ENCODE data around the gene SEMA4D.

The SEMA4D gene

DNA sequence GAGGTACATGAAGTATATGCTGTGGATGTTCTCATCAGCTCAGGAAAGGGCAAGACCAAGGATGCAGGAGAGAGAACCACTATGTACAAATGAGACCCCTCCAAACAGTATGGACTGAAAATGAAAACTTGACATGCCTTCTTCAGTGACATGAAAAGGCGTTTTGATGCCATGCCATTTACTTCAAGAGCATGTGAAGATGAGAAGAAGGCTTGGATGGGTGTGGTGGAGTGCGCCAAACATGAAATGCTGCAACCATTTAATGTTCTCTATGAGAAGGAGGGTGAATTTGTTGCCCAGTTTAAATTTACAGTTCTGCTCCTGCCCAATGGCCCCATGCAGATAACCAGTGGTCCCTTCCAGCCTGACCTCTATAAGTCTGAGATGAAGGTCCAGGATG lies 47.7 kb downstream of the SEMA4D start:
- Histone ChIP-seq H3K27ac (ENCODE audit: low read depth, low read length) (no peak overlapping the region), H3K27me3 (ENCODE audit: control insufficient read depth in 5 of 5, insufficient read depth in 4 of 5, low read length in 5 of 5) (no peaks in the 10 kb centered on the region), H3K9ac (ENCODE audit: low read length in 5 of 5) (no peak overlapping the region), H3K9me3 (ENCODE audit: control insufficient read depth in 5 of 5, low read length in 5 of 5) (no peaks in the 10 kb centered on the region), H3K4me3 (ENCODE audit: low read depth in 1 of 5, low read length in 5 of 5) (no peak overlapping the region), H3K36me3 (ENCODE audit: control insufficient read depth in 5 of 5, insufficient read depth in 5 of 5, low read length in 5 of 5) (peaks cover 0 to 5% (median 0%) of the 10 kb centered on the region in 5 donors), H3K4me1 (ENCODE audit: control insufficient read depth in 5 of 5, insufficient read depth in 5 of 5, low read length in 5 of 5) (peaks cover 0 to 5% (median 0%) of the 10 kb centered on the region in 5 donors)

DNA sequence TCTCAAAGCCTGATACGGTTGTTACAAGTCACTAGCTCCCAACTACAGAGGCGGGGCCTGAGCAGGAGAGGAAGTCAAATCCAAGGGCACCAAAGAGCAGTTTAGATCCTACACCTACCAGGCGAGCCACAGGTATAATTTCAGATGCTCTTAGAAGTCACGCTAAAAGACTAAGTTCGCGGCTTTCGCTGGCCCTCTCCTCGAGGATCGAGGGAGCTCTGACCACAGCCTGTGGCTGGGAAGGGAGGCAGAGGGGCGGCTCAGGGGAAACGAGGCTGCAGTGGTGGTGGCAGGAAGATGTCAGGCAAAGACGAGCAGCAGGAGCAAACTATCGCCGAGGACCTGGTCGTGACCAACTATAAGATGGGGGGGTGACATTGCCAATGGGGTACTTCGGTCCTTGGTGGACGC lies 48.6 kb downstream of the SEMA4D start:
- no peaks in the 10 kb centered on the region for H3K9me3 ChIP-seq (ENCODE audit: control insufficient read depth in 5 of 5, low read length in 5 of 5)
- H3K4me1 ChIP-seq (ENCODE audit: control insufficient read depth in 5 of 5, insufficient read depth in 5 of 5, low read length in 5 of 5): peaks cover 0 to 2% (median 0%) of the 10 kb centered on the region in 5 donors
- H3K9ac ChIP-seq (ENCODE audit: low read length in 5 of 5): no peak overlapping the region
- no peak overlapping the region for H3K4me3 ChIP-seq (ENCODE audit: low read depth in 1 of 5, low read length in 5 of 5)
- no peak overlapping the region for H3K27ac ChIP-seq (ENCODE audit: low read depth, low read length)
- H3K27me3 ChIP-seq (ENCODE audit: control insufficient read depth in 5 of 5, insufficient read depth in 4 of 5, low read length in 5 of 5): no peaks in the 10 kb centered on the region
- H3K36me3 ChIP-seq (ENCODE audit: control insufficient read depth in 5 of 5, insufficient read depth in 5 of 5, low read length in 5 of 5): peaks cover 0 to 1% (median 0%) of the 10 kb centered on the region in 5 donors

DNA sequence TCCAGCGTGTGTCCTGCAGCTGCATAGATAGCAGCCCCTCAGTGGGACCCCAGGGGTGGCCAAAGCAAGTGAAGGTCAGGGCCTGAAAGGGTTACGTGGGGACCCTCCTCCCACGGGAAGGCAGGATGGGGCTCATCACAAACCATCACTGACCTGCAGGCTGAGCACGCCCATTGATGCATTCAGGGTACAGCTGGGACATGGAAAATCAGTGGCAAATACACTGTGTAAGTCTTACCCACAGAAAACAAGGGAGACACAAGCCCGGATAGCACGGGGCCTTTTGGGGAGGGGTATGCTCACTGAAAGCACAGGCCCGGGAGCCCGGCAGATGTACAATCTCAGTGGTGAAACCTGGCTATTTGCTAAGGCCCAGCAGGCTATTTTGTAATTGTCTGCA lies 49.1 kb downstream of the SEMA4D start:
- H3K9me3 ChIP-seq (ENCODE audit: control insufficient read depth in 5 of 5, low read length in 5 of 5): no peaks in the 10 kb centered on the region
- H3K27ac ChIP-seq (ENCODE audit: low read depth, low read length): no peak overlapping the region
- H3K4me1 ChIP-seq (ENCODE audit: control insufficient read depth in 5 of 5, insufficient read depth in 5 of 5, low read length in 5 of 5): peaks cover 0 to 2% (median 0%) of the 10 kb centered on the region in 5 donors
- H3K4me3 ChIP-seq (ENCODE audit: low read depth in 1 of 5, low read length in 5 of 5): no peak overlapping the region
- H3K9ac ChIP-seq (ENCODE audit: low read length in 5 of 5): no peak overlapping the region
- no peaks in the 10 kb centered on the region for H3K36me3 ChIP-seq (ENCODE audit: control insufficient read depth in 5 of 5, insufficient read depth in 5 of 5, low read length in 5 of 5)
- H3K27me3 ChIP-seq (ENCODE audit: control insufficient read depth in 5 of 5, insufficient read depth in 4 of 5, low read length in 5 of 5): no peaks in the 10 kb centered on the region

DNA sequence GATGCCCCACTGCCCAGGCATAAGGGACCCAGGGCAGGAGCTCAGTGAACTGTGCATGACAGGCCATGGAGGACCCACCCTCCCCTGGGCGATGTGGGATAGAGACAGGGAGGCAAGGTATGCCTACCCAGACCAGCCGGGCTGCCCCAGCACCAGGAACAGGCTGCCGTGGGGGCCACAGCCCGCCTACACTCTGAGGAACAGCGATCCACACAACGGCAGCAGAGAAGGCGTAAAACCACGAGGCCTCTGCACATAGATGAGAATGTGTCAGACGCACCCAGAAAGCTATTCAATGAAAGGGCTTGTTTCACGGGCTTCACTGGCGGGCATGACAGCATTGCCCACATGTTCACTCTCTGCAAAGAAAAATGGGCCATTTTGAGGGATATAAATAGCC lies 49.5 kb downstream of the SEMA4D start:
- Histone ChIP-seq H3K4me1 (ENCODE audit: control insufficient read depth in 5 of 5, insufficient read depth in 5 of 5, low read length in 5 of 5) (peaks cover 0 to 2% (median 0%) of the 10 kb centered on the region in 5 donors), H3K9ac (ENCODE audit: low read length in 5 of 5) (no peak overlapping the region), H3K4me3 (ENCODE audit: low read depth in 1 of 5, low read length in 5 of 5) (no peak overlapping the region), H3K9me3 (ENCODE audit: control insufficient read depth in 5 of 5, low read length in 5 of 5) (no peaks in the 10 kb centered on the region), H3K27me3 (ENCODE audit: control insufficient read depth in 5 of 5, insufficient read depth in 4 of 5, low read length in 5 of 5) (no peaks in the 10 kb centered on the region), H3K27ac (ENCODE audit: low read depth, low read length) (no peak overlapping the region), H3K36me3 (ENCODE audit: control insufficient read depth in 5 of 5, insufficient read depth in 5 of 5, low read length in 5 of 5) (no peaks in the 10 kb centered on the region)

DNA sequence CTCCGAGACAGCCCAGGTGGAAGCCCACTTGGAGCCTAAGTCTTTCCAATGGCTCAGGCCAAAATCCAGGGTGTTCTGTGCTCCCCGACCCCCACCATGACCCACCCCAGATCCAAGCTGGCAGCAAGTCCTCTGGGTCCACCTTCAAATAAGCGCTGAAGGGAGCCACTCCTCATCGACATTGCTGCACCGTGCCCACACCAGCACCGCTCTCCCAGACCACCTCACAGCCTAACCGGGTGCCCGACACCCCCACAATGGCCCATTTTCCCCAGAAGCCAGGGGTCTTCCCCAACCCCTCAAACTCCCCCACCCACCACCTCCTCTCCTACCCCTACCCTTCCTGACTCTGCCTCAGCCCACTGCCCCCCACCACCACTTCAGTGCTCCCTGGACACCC lies 50.5 kb downstream of the SEMA4D start:
- H3K36me3 ChIP-seq (ENCODE audit: control insufficient read depth in 5 of 5, insufficient read depth in 5 of 5, low read length in 5 of 5): no peaks in the 10 kb centered on the region

DNA sequence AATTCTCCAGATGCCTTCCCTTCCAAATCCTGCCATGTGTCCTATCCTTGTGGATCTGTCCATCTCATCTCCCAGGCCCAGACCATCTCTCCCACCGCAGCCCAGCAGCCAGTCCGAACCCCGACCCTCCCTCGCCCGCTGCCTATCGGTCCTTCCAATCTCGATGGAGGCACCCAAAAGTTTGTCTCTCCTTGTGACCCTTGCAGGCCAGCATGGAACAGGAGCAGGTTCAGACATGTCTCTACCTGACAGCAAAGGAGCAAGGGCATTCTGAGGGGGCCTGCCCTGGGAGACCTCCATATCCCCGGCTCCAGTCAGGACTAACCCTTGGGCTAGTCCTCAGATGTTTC lies 51.0 kb downstream of the SEMA4D start:
- H3K36me3 ChIP-seq (ENCODE audit: control insufficient read depth in 5 of 5, insufficient read depth in 5 of 5, low read length in 5 of 5): no peaks in the 10 kb centered on the region
- no peak overlapping the region for H3K9ac ChIP-seq (ENCODE audit: low read length in 5 of 5)
- H3K27me3 ChIP-seq (ENCODE audit: control insufficient read depth in 5 of 5, insufficient read depth in 4 of 5, low read length in 5 of 5): no peaks in the 10 kb centered on the region
- H3K27ac ChIP-seq (ENCODE audit: low read depth, low read length): no peak overlapping the region
- H3K4me3 ChIP-seq (ENCODE audit: low read depth in 1 of 5, low read length in 5 of 5): no peak overlapping the region
- peaks cover 0 to 3% (median 0%) of the 10 kb centered on the region in 5 donors for H3K4me1 ChIP-seq (ENCODE audit: control insufficient read depth in 5 of 5, insufficient read depth in 5 of 5, low read length in 5 of 5)
- H3K9me3 ChIP-seq (ENCODE audit: control insufficient read depth in 5 of 5, low read length in 5 of 5): no peaks in the 10 kb centered on the region

More for the DNA sequence above, 50.5 kb downstream of the SEMA4D start:
- Histone ChIP-seq H3K4me3 (ENCODE audit: low read depth in 1 of 5, low read length in 5 of 5) (no peak overlapping the region), H3K9me3 (ENCODE audit: control insufficient read depth in 5 of 5, low read length in 5 of 5) (no peaks in the 10 kb centered on the region), H3K9ac (ENCODE audit: low read length in 5 of 5) (no peak overlapping the region), H3K27me3 (ENCODE audit: control insufficient read depth in 5 of 5, insufficient read depth in 4 of 5, low read length in 5 of 5) (no peaks in the 10 kb centered on the region), H3K4me1 (ENCODE audit: control insufficient read depth in 5 of 5, insufficient read depth in 5 of 5, low read length in 5 of 5) (peaks cover 0 to 2% (median 0%) of the 10 kb centered on the region in 5 donors), H3K27ac (ENCODE audit: low read depth, low read length) (no peak overlapping the region)

DNA sequence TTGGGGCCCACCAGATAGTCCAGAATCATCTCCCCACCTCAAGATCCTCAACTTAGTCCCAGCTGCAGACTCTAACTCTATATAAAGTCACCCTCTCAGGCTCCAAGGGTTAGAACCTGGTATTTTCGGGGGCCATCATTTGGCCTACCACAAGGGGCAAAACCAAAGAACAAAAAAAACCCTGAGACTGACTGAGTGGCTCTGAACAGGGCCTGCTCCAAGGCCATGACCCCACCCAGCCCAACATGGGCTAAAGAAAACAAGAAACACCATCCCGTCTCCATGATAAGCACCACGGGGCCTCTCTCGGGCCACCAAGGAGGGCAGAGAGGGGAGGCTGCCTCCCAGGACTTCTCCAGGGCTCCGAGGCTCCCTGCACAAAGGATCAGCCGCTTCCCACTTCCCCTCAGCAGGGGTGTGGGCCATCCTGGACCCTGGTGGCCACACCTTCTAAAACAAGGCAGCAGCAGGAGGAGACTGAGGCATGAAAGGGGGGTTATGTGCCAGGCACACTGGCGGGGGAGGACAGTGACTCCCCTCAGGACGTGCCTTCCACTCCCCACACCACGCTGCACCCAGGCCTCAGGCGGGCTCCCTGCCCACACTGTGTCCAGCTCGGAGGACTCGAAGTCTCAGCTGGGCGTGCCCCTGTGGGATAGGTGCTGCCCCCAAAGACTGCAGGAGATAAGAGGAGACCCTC lies 51.5 kb downstream of the SEMA4D start:
- no peak overlapping the region for H3K9ac ChIP-seq (ENCODE audit: low read length in 5 of 5)

DNA sequence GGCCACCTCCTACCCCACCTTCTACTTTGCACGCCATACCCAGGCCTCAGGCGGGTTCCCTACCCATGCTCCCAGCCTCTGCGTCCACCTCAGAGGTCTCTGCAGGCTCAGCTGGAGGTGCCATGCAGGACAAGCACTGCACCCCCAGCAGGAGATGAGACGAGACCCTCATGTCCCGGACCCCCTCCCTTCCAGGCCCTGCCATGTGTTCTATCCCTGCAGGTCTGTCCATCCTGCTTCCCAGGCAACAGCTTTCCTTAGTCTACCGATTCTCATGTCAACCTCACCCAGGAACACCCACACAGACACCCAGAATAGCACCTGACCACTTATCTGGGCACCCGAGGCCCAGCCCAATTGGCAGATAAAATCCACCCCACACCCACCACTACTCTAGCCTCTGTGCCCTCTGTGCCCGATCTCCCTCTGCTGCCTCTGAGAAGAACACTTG lies 52.1 kb downstream of the SEMA4D start:
- Histone ChIP-seq H3K4me1 (ENCODE audit: control insufficient read depth in 5 of 5, insufficient read depth in 5 of 5, low read length in 5 of 5) (peaks cover 0 to 7% (median 2%) of the 10 kb centered on the region in 5 donors), H3K27me3 (ENCODE audit: control insufficient read depth in 5 of 5, insufficient read depth in 4 of 5, low read length in 5 of 5) (peaks cover 0 to 4% (median 0%) of the 10 kb centered on the region in 5 donors), H3K27ac (ENCODE audit: low read depth, low read length) (no peak overlapping the region), H3K9me3 (ENCODE audit: control insufficient read depth in 5 of 5, low read length in 5 of 5) (no peaks in the 10 kb centered on the region), H3K9ac (ENCODE audit: low read length in 5 of 5) (no peak overlapping the region), H3K4me3 (ENCODE audit: low read depth in 1 of 5, low read length in 5 of 5) (no peak overlapping the region), H3K36me3 (ENCODE audit: control insufficient read depth in 5 of 5, insufficient read depth in 5 of 5, low read length in 5 of 5) (no peaks in the 10 kb centered on the region)

More for the DNA sequence above, 51.5 kb downstream of the SEMA4D start:
- no peak overlapping the region for H3K27ac ChIP-seq (ENCODE audit: low read depth, low read length)
- no peaks in the 10 kb centered on the region for H3K36me3 ChIP-seq (ENCODE audit: control insufficient read depth in 5 of 5, insufficient read depth in 5 of 5, low read length in 5 of 5)
- H3K4me1 ChIP-seq (ENCODE audit: control insufficient read depth in 5 of 5, insufficient read depth in 5 of 5, low read length in 5 of 5): peaks cover 0 to 7% (median 2%) of the 10 kb centered on the region in 5 donors
- H3K4me3 ChIP-seq (ENCODE audit: low read depth in 1 of 5, low read length in 5 of 5): no peak overlapping the region
- no peaks in the 10 kb centered on the region for H3K27me3 ChIP-seq (ENCODE audit: control insufficient read depth in 5 of 5, insufficient read depth in 4 of 5, low read length in 5 of 5)
- H3K9me3 ChIP-seq (ENCODE audit: control insufficient read depth in 5 of 5, low read length in 5 of 5): no peaks in the 10 kb centered on the region

DNA sequence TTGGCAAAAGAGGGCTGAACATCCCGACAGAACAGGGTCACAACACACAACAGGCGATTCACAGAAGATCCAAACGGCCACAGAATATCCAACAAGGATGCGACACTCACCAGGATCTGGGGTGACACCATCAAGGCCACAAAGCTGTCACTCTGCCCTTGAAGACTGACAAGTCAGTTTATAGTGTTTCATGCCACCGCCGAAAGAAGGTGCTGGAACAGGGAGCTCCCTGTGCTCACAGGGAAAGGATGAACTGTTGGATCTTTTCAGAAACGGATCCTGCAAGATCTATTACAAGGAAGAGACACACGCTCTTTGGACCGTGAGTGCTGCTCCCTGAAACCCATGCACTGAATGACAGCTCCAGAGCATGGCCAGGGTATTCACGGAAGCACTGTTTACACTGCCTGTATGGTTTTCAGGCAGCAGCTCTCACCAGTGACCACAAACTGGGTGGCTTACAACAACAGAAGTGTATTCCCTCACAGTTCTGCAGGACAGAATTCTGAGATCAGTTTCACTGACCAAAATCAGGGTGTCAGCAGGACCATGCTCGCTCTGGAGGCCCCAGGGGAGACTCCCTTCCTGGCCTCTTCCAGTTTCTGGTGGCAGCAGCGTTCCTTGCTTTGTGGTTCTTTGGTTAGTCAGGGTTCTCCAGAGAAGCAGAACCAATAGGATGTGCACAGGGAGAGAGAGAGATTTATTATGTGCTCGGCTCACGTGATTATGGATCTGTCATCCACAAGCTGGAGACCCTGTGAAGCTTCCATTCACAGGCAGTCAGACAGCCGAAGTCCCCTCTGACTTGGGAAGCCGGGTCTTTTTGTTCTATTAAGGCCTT lies 52.8 kb downstream of the SEMA4D start:
- Histone ChIP-seq H3K9me3 (ENCODE audit: control insufficient read depth in 5 of 5, low read length in 5 of 5) (no peaks in the 10 kb centered on the region), H3K4me3 (ENCODE audit: low read depth in 1 of 5, low read length in 5 of 5) (no peak overlapping the region), H3K27ac (ENCODE audit: low read depth, low read length) (no peak overlapping the region), H3K4me1 (ENCODE audit: control insufficient read depth in 5 of 5, insufficient read depth in 5 of 5, low read length in 5 of 5) (peaks cover 0 to 11% (median 2%) of the 10 kb centered on the region in 5 donors), H3K9ac (ENCODE audit: low read length in 5 of 5) (no peak overlapping the region), H3K36me3 (ENCODE audit: control insufficient read depth in 5 of 5, insufficient read depth in 5 of 5, low read length in 5 of 5) (no peaks in the 10 kb centered on the region), H3K27me3 (ENCODE audit: control insufficient read depth in 5 of 5, insufficient read depth in 4 of 5, low read length in 5 of 5) (peaks cover 0 to 4% (median 0%) of the 10 kb centered on the region in 5 donors)

DNA sequence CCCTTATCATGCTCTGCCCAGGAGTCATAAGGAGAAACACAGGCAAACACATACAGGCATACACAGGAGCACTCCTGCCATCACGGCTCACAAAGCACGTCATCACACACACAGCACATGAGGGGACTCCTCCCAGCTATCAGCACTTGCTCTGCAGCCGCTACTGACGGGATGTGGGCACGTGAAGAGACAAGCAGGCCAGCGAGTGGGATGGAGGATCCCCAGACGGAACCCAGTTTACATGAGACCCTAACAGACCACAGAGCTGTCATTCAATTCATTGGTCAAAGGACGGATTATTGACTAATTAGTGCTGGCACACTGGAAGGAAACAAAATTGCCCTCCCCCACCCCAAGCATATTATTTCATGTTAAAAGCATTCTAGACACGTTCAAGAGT lies 53.6 kb downstream of the SEMA4D start:
- H3K36me3 ChIP-seq (ENCODE audit: control insufficient read depth in 5 of 5, insufficient read depth in 5 of 5, low read length in 5 of 5): no peaks in the 10 kb centered on the region
- peaks cover 0 to 4% (median 0%) of the 10 kb centered on the region in 5 donors for H3K27me3 ChIP-seq (ENCODE audit: control insufficient read depth in 5 of 5, insufficient read depth in 4 of 5, low read length in 5 of 5)
- H3K4me3 ChIP-seq (ENCODE audit: low read depth in 1 of 5, low read length in 5 of 5): no peak overlapping the region
- peaks cover 0 to 16% (median 0%) of the 10 kb centered on the region in 5 donors for H3K4me1 ChIP-seq (ENCODE audit: control insufficient read depth in 5 of 5, insufficient read depth in 5 of 5, low read length in 5 of 5)
- no peak overlapping the region for H3K27ac ChIP-seq (ENCODE audit: low read depth, low read length)
- no peaks in the 10 kb centered on the region for H3K9me3 ChIP-seq (ENCODE audit: control insufficient read depth in 5 of 5, low read length in 5 of 5)
- no peak overlapping the region for H3K9ac ChIP-seq (ENCODE audit: low read length in 5 of 5)

All from subcutaneous abdominal adipose tissue (tissue), 5 donors.